Common myeloid progenitor, CD34-positive (primary cell): ENCODE measurements around the gene STARD7.

Source experiments
- CTCF ChIA-PET: fragments of 350-600 bp; sonication (Branson Sonifier 250); formaldehyde crosslinking; loops from one replicate; lab custom pipeline; 2021; ENCODE audit warnings: antibody characterized with exemption; lab: Charles Lee
- POLR2A ChIA-PET: fragments of 350-600 bp; sonication (Branson Sonifier 250); formaldehyde crosslinking; loops from one replicate; lab custom pipeline; 2021; ENCODE audit warnings: antibody characterized with exemption; lab: Charles Lee
- DNase-seq, 3 donors: peaks; one replicate each; pipeline versions ENCODE4 v3.0.0 to v3.0.0-alpha.2; 2013
- H3K27ac ChIP-seq, 2 experiments: 1 replicate in 1 of 2; 2 replicates in 1 of 2; pipeline ENCODE4 v1.7.0; 2013; ENCODE audit warnings: inconsistent platforms in 2 of 2, low read length in 2 of 2, mild to moderate bottlenecking in 2 of 2, low read depth in 1 of 2, moderate library complexity in 1 of 2; ENCODE audit not compliant: severe bottlenecking in 2 of 2, insufficient read depth in 1 of 2, poor library complexity in 1 of 2
- H3K27me3 ChIP-seq, 5 experiments: replicated peaks in 2 of 5; 1 replicate in 3 of 5; 2 replicates in 2 of 5; pipeline versions ENCODE4 v1.6.1 to v1.7.0; 2013; ENCODE audit warnings: low read length in 4 of 5, mild to moderate bottlenecking in 2 of 5, moderate library complexity in 2 of 5, inconsistent platforms in 1 of 5; ENCODE audit not compliant: insufficient read depth in 5 of 5, control insufficient read depth in 4 of 5
- H3K36me3 ChIP-seq, 4 experiments: 1 replicate in 2 of 4; 2 replicates in 2 of 4; pipeline versions ENCODE4 v1.6.1 to v1.7.0; 2013; ENCODE audit warnings: low read length in 3 of 4, control low read depth in 1 of 4, mild to moderate bottlenecking in 1 of 4; ENCODE audit not compliant: control insufficient read depth in 4 of 4, insufficient read depth in 4 of 4
- H3K4me1 ChIP-seq, 4 experiments: 1 replicate in 3 of 4; 2 replicates in 1 of 4; pipeline versions ENCODE4 v1.6.1 to v1.7.1; 2013; ENCODE audit warnings: low read length in 3 of 4, mild to moderate bottlenecking in 3 of 4, control low read depth in 1 of 4, inconsistent platforms in 1 of 4, moderate library complexity in 1 of 4; ENCODE audit not compliant: control insufficient read depth in 4 of 4, insufficient read depth in 4 of 4; ENCODE audit errors: control extremely low read depth in 1 of 4
- H3K4me3 ChIP-seq, 7 experiments: 1 replicate in 4 of 7; 2 replicates in 3 of 7; pipeline versions ENCODE4 v1.5.1 to v1.7.0; 2013; ENCODE audit warnings: mild to moderate bottlenecking in 7 of 7, low read length in 6 of 7, moderate library complexity in 6 of 7, inconsistent platforms in 2 of 7, low read depth in 2 of 7, control low read depth in 1 of 7; ENCODE audit not compliant: insufficient read depth in 4 of 7, control insufficient read depth in 1 of 7; ENCODE audit errors: extremely low read depth in 1 of 7
- H3K9me3 ChIP-seq, 5 experiments: 1 replicate in 4 of 5; 2 replicates in 1 of 5; pipeline versions ENCODE4 v1.6.1 to v1.7.1; 2013; ENCODE audit warnings: low read length in 4 of 5, mild to moderate bottlenecking in 2 of 5, inconsistent platforms in 1 of 5, low read depth in 1 of 5, moderate library complexity in 1 of 5; ENCODE audit not compliant: control insufficient read depth in 4 of 5, insufficient read depth in 2 of 5; ENCODE audit errors: control extremely low read depth in 1 of 5
- WGBS: methylation state at CpG from one replicate; pipeline ENCODE4 v1.1.5; 2013; ENCODE audit not compliant: insufficient coverage; 5-methylcytosine and 5-hydroxymethylcytosine counted together

Gene STARD7

GRCh38 chr2:96239091-96239490 is 30.5 kb upstream of the STARD7 start:
- Histone ChIP-seq H3K4me3 (no peak overlapping the region), H3K27me3 (no peaks in the 10 kb centered on the region), H3K4me1 (peaks cover 8 to 30% (median 20%) of the 10 kb centered on the region in 4 experiments), H3K36me3 (peaks cover 0 to 17% (median 9%) of the 10 kb centered on the region in 4 experiments), H3K9me3 (no peaks in the 10 kb centered on the region), H3K27ac (no peak overlapping the region)
- ChIA-PET POLR2A (interaction anchor here (0.6 kb wide), 1 partner anchor 861 kb away, joined by 3 read pairs; no protein-coding TSS in a partner anchor), CTCF (interaction anchor here (1.1 to 4.1 kb wide), 3 partner anchors 12 to 25 kb away, joined by 3 to 16 read pairs (median 5); no protein-coding TSS in a partner anchor)
- WGBS = 100% methylated on average over 2 of the region's 3 CpGs
- DNase-seq = no peak

GRCh38 chr2:96238266-96238665 is 29.6 kb upstream of the STARD7 start:
- no peak overlapping the region for H3K27ac ChIP-seq
- WGBS = 88% methylated on average over 2 of the region's 3 CpGs
- H3K27me3 ChIP-seq = no peaks in the 10 kb centered on the region
- peaks cover 8 to 34% (median 20%) of the 10 kb centered on the region in 4 experiments for H3K4me1 ChIP-seq
- no peaks in the 10 kb centered on the region for H3K9me3 ChIP-seq
- ChIA-PET POLR2A (interaction anchor here (1.3 kb wide), 1 partner anchor 16 kb away, joined by 3 read pairs; no protein-coding TSS in a partner anchor), CTCF (interaction anchor here (0.8 to 4.1 kb wide), 4 partner anchors 13 to 121 kb away, joined by 3 to 16 read pairs (median 5); no protein-coding TSS in a partner anchor)
- peaks cover 0 to 17% (median 9%) of the 10 kb centered on the region in 4 experiments for H3K36me3 ChIP-seq
- DNase-seq = no peak
- no peak overlapping the region for H3K4me3 ChIP-seq

- H3K27ac ChIP-seq = no peak overlapping the region
- WGBS = no CpG with 5 or more reads among the region's 1 CpG
- no peaks in the 10 kb centered on the region for H3K9me3 ChIP-seq
- no peaks in the 10 kb centered on the region for H3K27me3 ChIP-seq
- CTCF ChIA-PET = interaction anchor here (0.7 to 4.1 kb wide), 7 partner anchors 8 to 62 kb away, joined by 3 to 16 read pairs (median 3); no protein-coding TSS in a partner anchor
- no peak for DNase-seq
- POLR2A ChIA-PET = interaction anchor here (0.8 to 1.3 kb wide), 2 partner anchors 17 to 22 kb away, joined by 3 read pairs; no protein-coding TSS in a partner anchor
- peaks cover 0 to 17% (median 9%) of the 10 kb centered on the region in 4 experiments for H3K36me3 ChIP-seq
- H3K4me1 ChIP-seq = peaks cover 5 to 23% (median 9%) of the 10 kb centered on the region in 4 experiments
- no peak overlapping the region for H3K4me3 ChIP-seq
Measured at GRCh38 chr2:96236882-96237281, 28.3 kb upstream of the STARD7 start.

- 81% methylated on average over 4 of the region's 4 CpGs for WGBS
- peaks cover 0 to 11% (median 1%) of the 10 kb centered on the region in 4 experiments for H3K4me1 ChIP-seq
- H3K36me3 ChIP-seq = peaks cover 0 to 7% (median 4%) of the 10 kb centered on the region in 4 experiments
- H3K4me3 ChIP-seq = no peak overlapping the region
- POLR2A ChIA-PET = interaction anchor here (0.5 kb wide), 1 partner anchor 548 kb away, joined by 3 read pairs; no protein-coding TSS in a partner anchor
- peak; percentile 38 to 56 (median 44) for DNase-seq
- no peaks in the 10 kb centered on the region for H3K27me3 ChIP-seq
- no peaks in the 10 kb centered on the region for H3K9me3 ChIP-seq
- H3K27ac ChIP-seq = no peak overlapping the region
- CTCF ChIA-PET = interaction anchor here (0.8 to 4.0 kb wide), 12 partner anchors 8 to 88 kb away, joined by 3 to 21 read pairs (median 5); partner anchors contain the start of genes CIAO1, STARD7 and TMEM127
Measured at GRCh38 chr2:96233880-96234316, 25.3 kb upstream of the STARD7 start.

- POLR2A ChIA-PET = no interaction called here
- CTCF ChIA-PET = interaction anchor here (0.8 to 4.0 kb wide), 11 partner anchors 8 to 88 kb away, joined by 3 to 21 read pairs (median 5); partner anchors contain the start of genes CIAO1, STARD7 and TMEM127
Measured at GRCh38 chr2:96233436-96233835, 24.8 kb upstream of the STARD7 start.

GRCh38 chr2:96231316-96231715 is 22.7 kb upstream of the STARD7 start:
- CTCF ChIA-PET = interaction anchor here (0.6 to 4.0 kb wide), 5 partner anchors 13 to 33 kb away, joined by 3 to 21 read pairs (median 4); partner anchors contain the start of genes CIAO1 and TMEM127
- Histone ChIP-seq H3K36me3 (no peaks in the 10 kb centered on the region), H3K9me3 (no peaks in the 10 kb centered on the region), H3K4me3 (no peak overlapping the region), H3K27ac (no peak overlapping the region), H3K27me3 (no peaks in the 10 kb centered on the region), H3K4me1 (peaks cover 0 to 11% (median 1%) of the 10 kb centered on the region in 4 experiments)
- no peak for DNase-seq
- POLR2A ChIA-PET = interaction anchor here (1.1 kb wide), 1 partner anchor 8 kb away, joined by 3 read pairs; no protein-coding TSS in a partner anchor
- 100% methylated on average over 4 of the region's 4 CpGs for WGBS

More at GRCh38 chr2:96233436-96233835, 24.8 kb upstream of the STARD7 start:
- DNase-seq = no peak
- Histone ChIP-seq H3K9me3 (no peaks in the 10 kb centered on the region), H3K4me1 (peaks cover 0 to 11% (median 1%) of the 10 kb centered on the region in 4 experiments), H3K4me3 (no peak overlapping the region), H3K27ac (no peak overlapping the region), H3K36me3 (peaks cover 0 to 7% (median 4%) of the 10 kb centered on the region in 4 experiments), H3K27me3 (no peaks in the 10 kb centered on the region)
- WGBS = 90% methylated on average over 3 of the region's 6 CpGs
